B cell (primary cell): ENCODE data around the gene RNF212. TPM values are rescaled to one million over a fixed set of nuclear protein-coding genes. Genes with fewer than 3 reads are reported as not detected.

Experiments
- ATAC-seq: fragments of 200-7000 bp; cut with Tn5 transposase; one replicate; pipeline ENCODE4 v1.10.0; 2021; ENCODE audit warnings: low read depth, mild to moderate bottlenecking, moderate number of reproducible peaks, moderate library complexity
- CTCF ChIA-PET: fragments of 350-600 bp; sonication (Branson Sonifier 250); formaldehyde crosslinking; loops from one replicate; lab custom pipeline; 2021; ENCODE audit warnings: antibody characterized with exemption, inconsistent platforms; lab: Charles Lee
- POLR2A ChIA-PET: fragments of 350-600 bp; sonication (Branson Sonifier 250); formaldehyde crosslinking; loops from one replicate; lab custom pipeline; 2021; ENCODE audit warnings: antibody characterized with exemption; lab: Charles Lee
- DNase-seq: peaks from one replicate; pipeline ENCODE4 v3.0.0; 2013
- H2AFZ ChIP-seq: 2 replicates; pipeline ENCODE4 v1.6.1; 2012; ENCODE audit warnings: mild to moderate bottlenecking, low read depth, low read length; ENCODE audit not compliant: insufficient read depth, poor library complexity, severe bottlenecking
- H3K27ac ChIP-seq, 2 donors: 1 replicate in 1 of 2; 2 replicates in 1 of 2; pipeline ENCODE4 v1.5.1; 2012 to 2013; ENCODE audit warnings: low read length in 2 of 2, mild to moderate bottlenecking in 2 of 2, moderate library complexity in 1 of 2
- H3K27me3 ChIP-seq, 4 experiments: fragments of 200-600 bp in 1 of 4; sonication (generic) in 1 of 4; replicated peaks in 1 of 4; 1 replicate in 2 of 4; 2 replicates in 2 of 4; pipeline versions ENCODE4 v1.6.1 to v1.7.0; 2013 to 2016; ENCODE audit warnings: low read length in 3 of 4, mild to moderate bottlenecking in 2 of 4, mixed read lengths in 1 of 4, moderate library complexity in 1 of 4; ENCODE audit not compliant: insufficient read depth in 4 of 4, control insufficient read depth in 3 of 4; ENCODE audit errors: control extremely low read depth in 1 of 4
- H3K36me3 ChIP-seq, 2 experiments: replicated peaks in 1 of 2; 1 replicate in 1 of 2; 2 replicates in 1 of 2; pipeline versions ENCODE4 v1.6.1 to v1.7.1; 2013; ENCODE audit warnings: low read length in 1 of 2; ENCODE audit not compliant: insufficient read depth in 2 of 2, control insufficient read depth in 1 of 2; ENCODE audit errors: control extremely low read depth in 1 of 2, extremely low read depth in 1 of 2
- H3K4me1 ChIP-seq, 2 donors: fragments of 200-600 bp in 1 of 2; sonication (generic) in 1 of 2; 1 replicate in 1 of 2; 2 replicates in 1 of 2; pipeline versions ENCODE4 v1.5.1 to v1.6.1; 2013 to 2017; ENCODE audit warnings: low read length in 2 of 2; ENCODE audit not compliant: control insufficient read depth in 2 of 2, insufficient read depth in 2 of 2
- H3K4me2 ChIP-seq: replicated peaks from 2 replicates; pipeline ENCODE3; 2012; ENCODE audit warnings: mild to moderate bottlenecking, low read depth, low read length; ENCODE audit not compliant: poor library complexity, severe bottlenecking
- H3K4me3 ChIP-seq, 5 experiments: fragments of 200-600 bp in 1 of 5; sonication (generic) in 1 of 5; 1 replicate in 3 of 5; 2 replicates in 2 of 5; pipeline versions ENCODE4 v1.5.1 to v1.7.0; 2011 to 2016; ENCODE audit warnings: low read length in 4 of 5, mild to moderate bottlenecking in 4 of 5, low read depth in 2 of 5, control low read depth in 1 of 5, moderate library complexity in 1 of 5; ENCODE audit not compliant: insufficient read depth in 1 of 5; ENCODE audit errors: control extremely low read depth in 1 of 5, extremely low read depth in 1 of 5
- H3K79me2 ChIP-seq: fragments of 200-600 bp; sonication (generic); one replicate; pipeline ENCODE4 v1.6.0; 2016; ENCODE audit warnings: low read length; ENCODE audit not compliant: control insufficient read depth, insufficient read depth
- H3K9ac ChIP-seq: fragments of 200-600 bp; sonication (generic); 2 replicates; pipeline ENCODE4 v1.6.1; 2017; ENCODE audit warnings: mild to moderate bottlenecking, low read length, moderate library complexity
- H3K9me3 ChIP-seq, 3 donors: one replicate each; pipeline versions ENCODE4 v1.6.1 to v1.7.1; 2013; ENCODE audit warnings: low read length in 2 of 3; ENCODE audit not compliant: control insufficient read depth in 2 of 3, insufficient read depth in 1 of 3; ENCODE audit errors: control extremely low read depth in 1 of 3
- H4K20me1 ChIP-seq: 2 replicates; pipeline ENCODE4 v1.6.0; 2012; ENCODE audit warnings: mild to moderate bottlenecking, low read length; ENCODE audit not compliant: insufficient read depth, control insufficient read depth, poor library complexity, severe bottlenecking
- H3K27ac Mint-ChIP-seq: one replicate; pipeline ENCODE4 v1.8.0; 2021; ENCODE audit warnings: mixed read lengths
- H3K27me3 Mint-ChIP-seq: one replicate; pipeline ENCODE4 v1.8.0; 2021; ENCODE audit warnings: mixed read lengths
- H3K4me1 Mint-ChIP-seq: one replicate; pipeline ENCODE4 v1.8.0; 2021; ENCODE audit warnings: mixed read lengths
- H3K4me3 Mint-ChIP-seq: one replicate; pipeline ENCODE4 v1.8.0; 2021; ENCODE audit warnings: mixed read lengths
- H3K9me3 Mint-ChIP-seq: one replicate; pipeline ENCODE4 v1.8.0; 2022; ENCODE audit warnings: mixed read lengths; ENCODE audit not compliant: insufficient read depth
- EZH2 ChIP-seq: IDR thresholded peaks from 2 replicates; pipeline ENCODE4 v1.6.1; 2012; ENCODE audit warnings: borderline replicate concordance, low read depth, mild to moderate bottlenecking, moderate library complexity, low read length; ENCODE audit not compliant: insufficient read depth, poor library complexity, severe bottlenecking
- WGBS: methylation state at CpG from one replicate; pipeline ENCODE4 v1.1.5; 2013; ENCODE audit warnings: missing lambda C conversion rate; ENCODE audit not compliant: insufficient coverage; 5-methylcytosine and 5-hydroxymethylcytosine counted together
- intact Hi-C: fragments of 100-400 bp; cut with micrococcal nuclease; formaldehyde crosslinking; loops from one replicate; pipeline ENCODE4 v1.10.0; 2022
- polyA plus RNA-seq: library from polyadenylated mRNA; depleted of rRNA; stranded (reverse); fragments of >200 nt; gene quantifications from 2 replicates; pipeline ENCODE4 v1.2.3, GENCODE V29; 2012
- total RNA-seq, 2 donors: library from RNA; stranded (reverse); fragments of 120-200 nt in 1 of 2; gene quantifications; 1 replicate in 1 of 2; 2 replicates in 1 of 2; pipeline versions ENCODE4 v1.2.3 to v1.2.4, GENCODE V29; 2013 to 2022
- TF ChIP-seq, protein P1 (sequence below): fragments of 200-600 bp; IDR thresholded peaks from one replicate; pipeline ENCODE4 v1.8.0; 2022; ENCODE audit warnings: antibody characterized with exemption, mild to moderate bottlenecking

Gene RNF212
- total and polyA plus RNA-seq, 2 donors (not counting 1 experiment from before 2014, with no cell fraction given): 2.1 to 5.9 TPM

DNA sequence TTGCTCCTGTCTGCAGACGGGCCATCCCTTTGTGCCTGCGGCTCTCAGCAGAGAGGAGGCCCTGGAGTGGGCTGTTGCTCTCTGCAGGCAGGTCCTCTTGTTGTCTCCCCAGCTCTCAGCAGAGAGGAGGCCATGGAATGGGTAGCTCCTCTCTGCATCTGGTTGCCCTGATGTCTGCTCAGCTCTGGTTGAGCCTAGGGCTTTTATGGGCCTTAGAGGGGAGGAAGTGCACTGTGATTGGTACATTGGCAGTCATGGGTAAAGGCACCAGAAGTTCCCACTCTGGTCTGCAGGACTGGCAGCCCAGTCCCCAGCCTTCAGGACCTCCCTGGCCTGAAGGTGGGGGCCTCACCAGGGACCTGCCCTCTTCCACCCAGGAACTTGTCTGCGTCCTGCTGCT is 37.5 kb upstream of the RNF212 start:
- intact Hi-C loops: no loop called here
- Histone ChIP-seq H3K9me3 (peaks cover 0 to 27% (median 0%) of the 10 kb centered on the region in 3 donors), H3K27ac (no peak overlapping the region), H4K20me1 (no peaks in the 10 kb centered on the region), H3K36me3 (no peaks in the 10 kb centered on the region), H3K79me2 (no peaks in the 10 kb centered on the region), H3K4me2 (no peak overlapping the region), H3K4me3 (no peak overlapping the region), H3K9ac (no peak overlapping the region), H3K27me3 (no peaks in the 10 kb centered on the region), H2AFZ (no peak overlapping the region), H3K4me1 (peaks cover 8 to 9% of the 10 kb centered on the region in 2 donors)
- no peak for TF ChIP-seq EZH2
- TF ChIP-seq, protein P1, sequence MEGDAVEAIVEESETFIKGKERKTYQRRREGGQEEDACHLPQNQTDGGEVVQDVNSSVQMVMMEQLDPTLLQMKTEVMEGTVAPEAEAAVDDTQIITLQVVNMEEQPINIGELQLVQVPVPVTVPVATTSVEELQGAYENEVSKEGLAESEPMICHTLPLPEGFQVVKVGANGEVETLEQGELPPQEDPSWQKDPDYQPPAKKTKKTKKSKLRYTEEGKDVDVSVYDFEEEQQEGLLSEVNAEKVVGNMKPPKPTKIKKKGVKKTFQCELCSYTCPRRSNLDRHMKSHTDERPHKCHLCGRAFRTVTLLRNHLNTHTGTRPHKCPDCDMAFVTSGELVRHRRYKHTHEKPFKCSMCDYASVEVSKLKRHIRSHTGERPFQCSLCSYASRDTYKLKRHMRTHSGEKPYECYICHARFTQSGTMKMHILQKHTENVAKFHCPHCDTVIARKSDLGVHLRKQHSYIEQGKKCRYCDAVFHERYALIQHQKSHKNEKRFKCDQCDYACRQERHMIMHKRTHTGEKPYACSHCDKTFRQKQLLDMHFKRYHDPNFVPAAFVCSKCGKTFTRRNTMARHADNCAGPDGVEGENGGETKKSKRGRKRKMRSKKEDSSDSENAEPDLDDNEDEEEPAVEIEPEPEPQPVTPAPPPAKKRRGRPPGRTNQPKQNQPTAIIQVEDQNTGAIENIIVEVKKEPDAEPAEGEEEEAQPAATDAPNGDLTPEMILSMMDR: no peak
- H3K4me1 Mint-ChIP-seq: no peaks in the 10 kb centered on the region
- CTCF ChIA-PET: interaction anchor here (0.7 to 1.4 kb wide), 2 partner anchors 15 to 203 kb away, joined by 3 read pairs; no protein-coding TSS in a partner anchor
- ATAC-seq (no peak), DNase-seq (no peak)
- H3K4me3 Mint-ChIP-seq: no peak overlapping the region
- H3K27me3 Mint-ChIP-seq: peaks cover 14% of the 10 kb centered on the region
- no peak overlapping the region for H3K27ac Mint-ChIP-seq
- POLR2A ChIA-PET: no interaction called here
- WGBS: 100% methylated on average over 3 of the region's 3 CpGs
- no peaks in the 10 kb centered on the region for H3K9me3 Mint-ChIP-seq

DNA sequence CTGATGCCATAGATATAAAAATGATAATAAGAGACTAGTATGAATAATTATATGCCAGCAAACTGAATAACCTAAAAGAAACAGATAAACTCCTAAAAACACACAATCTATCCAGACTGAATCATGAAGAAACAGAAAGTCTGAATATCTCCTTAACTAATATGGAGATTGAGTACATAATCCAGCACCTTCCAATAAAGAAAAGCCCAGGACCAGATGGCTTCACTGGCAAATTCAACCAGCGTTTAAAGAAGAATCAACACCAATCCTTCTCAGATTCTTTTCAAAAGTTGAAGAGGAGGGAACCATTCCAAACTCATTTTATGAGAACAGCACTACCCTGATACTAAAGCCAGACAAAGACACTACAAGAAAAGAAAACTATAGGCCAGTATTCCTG is 26.5 kb upstream of the RNF212 start:
- Mint-ChIP-seq H3K4me1 (peaks cover 19% of the 10 kb centered on the region), H3K27ac (no peak overlapping the region), H3K9me3 (no peaks in the 10 kb centered on the region), H3K27me3 (peaks cover 21% of the 10 kb centered on the region), H3K4me3 (no peak overlapping the region)
- intact Hi-C loops: no loop called here
- Histone ChIP-seq H3K36me3 (no peaks in the 10 kb centered on the region), H3K27me3 (peaks cover 0 to 4% (median 2%) of the 10 kb centered on the region in 4 experiments), H3K4me1 (peaks cover 21 to 23% of the 10 kb centered on the region in 2 donors), H3K27ac (no peak overlapping the region), H3K9ac (no peak overlapping the region), H2AFZ (no peak overlapping the region), H3K79me2 (no peaks in the 10 kb centered on the region), H3K9me3 (peaks cover 0 to 6% (median 3%) of the 10 kb centered on the region in 3 donors), H3K4me2 (no peak overlapping the region), H4K20me1 (no peaks in the 10 kb centered on the region), H3K4me3 (no peak overlapping the region)
- CTCF ChIA-PET: no interaction called here
- DNase-seq (no peak), ATAC-seq (no peak)
- POLR2A ChIA-PET: no interaction called here
- TF ChIP-seq EZH2: no peak
- TF ChIP-seq, protein P1: no peak
- WGBS: no CpG with 5 or more reads among the region's 1 CpG
